Measurements from ENCODE around the gene FSD2.
A peak's percentile ranks its signal among the peaks of the same experiment; 100 is the strongest.

FSD2 gene

GRCh38 chr15:82850731-82851130, 44.9 kb upstream of the FSD2 start:
- no peak for DNase-seq
- TF ChIP-seq, protein P1, sequence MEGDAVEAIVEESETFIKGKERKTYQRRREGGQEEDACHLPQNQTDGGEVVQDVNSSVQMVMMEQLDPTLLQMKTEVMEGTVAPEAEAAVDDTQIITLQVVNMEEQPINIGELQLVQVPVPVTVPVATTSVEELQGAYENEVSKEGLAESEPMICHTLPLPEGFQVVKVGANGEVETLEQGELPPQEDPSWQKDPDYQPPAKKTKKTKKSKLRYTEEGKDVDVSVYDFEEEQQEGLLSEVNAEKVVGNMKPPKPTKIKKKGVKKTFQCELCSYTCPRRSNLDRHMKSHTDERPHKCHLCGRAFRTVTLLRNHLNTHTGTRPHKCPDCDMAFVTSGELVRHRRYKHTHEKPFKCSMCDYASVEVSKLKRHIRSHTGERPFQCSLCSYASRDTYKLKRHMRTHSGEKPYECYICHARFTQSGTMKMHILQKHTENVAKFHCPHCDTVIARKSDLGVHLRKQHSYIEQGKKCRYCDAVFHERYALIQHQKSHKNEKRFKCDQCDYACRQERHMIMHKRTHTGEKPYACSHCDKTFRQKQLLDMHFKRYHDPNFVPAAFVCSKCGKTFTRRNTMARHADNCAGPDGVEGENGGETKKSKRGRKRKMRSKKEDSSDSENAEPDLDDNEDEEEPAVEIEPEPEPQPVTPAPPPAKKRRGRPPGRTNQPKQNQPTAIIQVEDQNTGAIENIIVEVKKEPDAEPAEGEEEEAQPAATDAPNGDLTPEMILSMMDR (IDR thresholded peaks at IDR 0.05; ENCODE audit: low read depth, low read length): no peak
- no peaks in the 10 kb centered on the region for H3K27me3 ChIP-seq (ENCODE audit: insufficient read depth, low read depth, severe bottlenecking)
- H3K9me3 ChIP-seq (ENCODE audit: severe bottlenecking): no peaks in the 10 kb centered on the region
- H3K36me3 ChIP-seq: peaks cover 16% of the 10 kb centered on the region
- H3K4me3 ChIP-seq (ENCODE audit: low read depth, low read length): no peak overlapping the region
- H3K27ac ChIP-seq: peak overlapping the region; percentile 94

DNA sequence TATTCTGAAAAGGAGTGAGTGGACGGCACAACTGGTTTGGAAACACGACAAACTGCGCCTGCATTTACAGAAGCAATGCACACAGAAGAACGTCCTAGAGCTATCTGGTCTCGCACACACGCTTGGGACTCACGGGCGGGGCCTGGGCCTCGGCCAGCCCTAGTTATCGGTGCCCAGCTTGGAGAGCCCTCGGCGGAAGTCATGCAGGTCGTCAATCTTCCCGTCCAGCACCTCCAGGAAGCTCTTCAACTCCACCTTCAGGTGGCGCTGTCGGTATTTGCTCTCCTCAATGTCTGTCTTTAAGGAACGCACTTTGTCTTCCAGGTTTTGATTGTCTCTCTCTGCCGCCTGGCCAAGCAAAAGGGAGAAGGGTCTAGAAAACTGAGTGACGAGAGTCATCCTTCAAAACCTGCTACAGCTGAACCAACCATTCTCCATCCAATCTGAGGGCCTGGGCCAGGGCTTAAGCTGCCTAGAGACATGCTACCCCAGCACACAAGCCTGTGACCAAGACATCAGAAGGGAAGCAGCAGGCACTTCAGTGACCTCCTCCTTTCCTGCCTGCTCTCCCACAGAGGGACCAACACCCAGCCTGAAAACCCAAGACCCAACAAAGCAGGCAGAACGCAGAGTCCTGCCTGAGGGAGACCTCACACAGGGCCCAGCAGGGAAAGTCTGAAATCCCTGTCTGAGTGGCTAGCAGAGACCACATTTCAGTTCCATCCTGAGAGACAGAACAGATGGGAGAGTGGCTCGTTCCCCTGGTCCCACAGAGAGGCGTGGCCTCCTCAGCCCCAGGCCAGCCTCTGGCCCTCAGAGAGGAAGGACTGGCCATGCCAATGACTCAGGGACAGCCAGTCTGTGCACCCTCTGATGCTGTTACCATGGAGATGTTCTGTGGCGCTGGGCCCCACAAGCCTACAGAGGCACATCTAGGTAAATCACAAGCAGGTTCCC, 44.0 kb upstream of the FSD2 start:
- TF ChIP-seq, protein P1 (IDR thresholded peaks at IDR 0.05; ENCODE audit: low read depth, low read length): peak; percentile 90
- peaks cover 16% of the 10 kb centered on the region for H3K36me3 ChIP-seq
- DNase-seq: peak; percentile 90
- no peaks in the 10 kb centered on the region for H3K27me3 ChIP-seq (ENCODE audit: insufficient read depth, low read depth, severe bottlenecking)
- H3K4me3 ChIP-seq (ENCODE audit: low read depth, low read length): no peak overlapping the region
- H3K9me3 ChIP-seq (ENCODE audit: severe bottlenecking): no peaks in the 10 kb centered on the region
- H3K27ac ChIP-seq: peak overlapping the region; percentile 94

DNA sequence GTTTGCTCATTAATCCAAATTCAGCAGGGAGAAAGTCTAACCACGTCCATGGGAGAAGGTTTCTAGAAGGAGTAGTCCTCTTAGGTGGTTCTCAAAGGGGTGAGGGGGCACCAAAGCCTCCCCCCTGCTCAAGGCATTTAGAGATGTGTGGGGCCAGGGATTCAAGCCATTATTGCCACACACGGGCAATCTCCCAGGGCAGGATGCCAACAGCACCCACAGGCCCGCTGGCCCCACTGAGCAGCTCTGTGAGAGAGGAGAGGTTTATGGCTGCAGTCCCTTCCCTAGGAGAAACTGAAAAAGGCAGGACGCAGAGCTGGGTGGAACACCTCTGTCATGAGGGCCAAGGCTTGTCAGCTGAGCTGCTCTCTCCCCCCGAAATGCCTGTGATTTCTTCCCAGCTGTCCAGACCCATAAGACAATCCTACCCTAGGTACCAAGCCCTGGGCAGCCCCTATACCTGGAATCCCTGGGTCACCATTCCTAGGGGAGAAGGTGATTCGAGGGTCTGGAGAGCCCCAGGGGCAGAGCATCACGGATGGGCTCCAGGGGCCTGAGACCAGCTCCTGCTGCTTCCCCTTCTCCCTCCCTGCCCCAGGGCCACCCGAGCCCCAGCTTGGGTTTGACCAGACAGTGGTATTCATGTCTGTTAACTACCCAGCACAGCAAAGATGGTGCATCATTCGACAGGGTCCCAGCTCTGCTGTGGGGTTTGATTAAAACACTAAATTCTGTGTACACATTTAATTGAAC, 42.5 kb upstream of the FSD2 start:
- Histone ChIP-seq H3K4me3 (ENCODE audit: low read depth, low read length) (no peak overlapping the region), H3K36me3 (peaks cover 13% of the 10 kb centered on the region), H3K9me3 (ENCODE audit: severe bottlenecking) (no peaks in the 10 kb centered on the region), H3K27ac (no peak overlapping the region), H3K27me3 (ENCODE audit: insufficient read depth, low read depth, severe bottlenecking) (no peaks in the 10 kb centered on the region)
- TF ChIP-seq, protein P1 (IDR thresholded peaks at IDR 0.05; ENCODE audit: low read depth, low read length): no peak
- DNase-seq: no peak

DNA sequence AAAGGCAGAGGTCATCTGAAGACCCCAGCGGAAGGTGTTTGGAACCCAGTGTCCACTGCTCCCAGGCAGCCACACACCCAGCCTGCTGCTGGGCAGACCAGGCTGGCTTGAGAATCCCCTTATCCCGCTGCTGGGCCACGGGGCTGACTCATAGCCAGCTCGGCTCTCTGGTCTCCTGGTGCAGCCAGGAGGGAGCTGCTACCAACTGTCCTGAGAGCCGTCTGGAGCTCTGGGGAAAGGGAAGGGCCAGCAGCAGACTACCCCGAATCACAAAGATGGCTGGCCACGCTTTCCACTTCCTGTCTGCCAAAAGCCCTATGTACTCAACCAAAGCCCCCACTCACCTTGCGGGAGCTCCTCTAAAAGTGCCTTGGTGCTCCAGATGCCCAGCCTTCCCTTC, 41.8 kb upstream of the FSD2 start:
- no peaks in the 10 kb centered on the region for H3K9me3 ChIP-seq (ENCODE audit: severe bottlenecking)
- DNase-seq: no peak
- H3K36me3 ChIP-seq: peaks cover 13% of the 10 kb centered on the region
- no peaks in the 10 kb centered on the region for H3K27me3 ChIP-seq (ENCODE audit: insufficient read depth, low read depth, severe bottlenecking)
- TF ChIP-seq, protein P1 (IDR thresholded peaks at IDR 0.05; ENCODE audit: low read depth, low read length): no peak
- no peak overlapping the region for H3K27ac ChIP-seq
- H3K4me3 ChIP-seq (ENCODE audit: low read depth, low read length): no peak overlapping the region

- no peak for DNase-seq
- H3K27me3 ChIP-seq (ENCODE audit: insufficient read depth, low read depth, severe bottlenecking): no peaks in the 10 kb centered on the region
- H3K36me3 ChIP-seq: peaks cover 13% of the 10 kb centered on the region
- H3K27ac ChIP-seq: no peak overlapping the region
- H3K9me3 ChIP-seq (ENCODE audit: severe bottlenecking): no peaks in the 10 kb centered on the region
- no peak overlapping the region for H3K4me3 ChIP-seq (ENCODE audit: low read depth, low read length)
- TF ChIP-seq, protein P1 (IDR thresholded peaks at IDR 0.05; ENCODE audit: low read depth, low read length): no peak
Observed at GRCh38 chr15:82846621-82847020, 40.8 kb upstream of the FSD2 start.

All from WERI-Rb-1 (cell line).